ENCODE measurements around the gene MYRF. TPM values are rescaled to one million over a fixed set of nuclear protein-coding genes. Genes with fewer than 3 reads are reported as not detected.

Gene MYRF
- total and polyA plus RNA-seq, 2 of the 13 experiments (the other 11 are each of a cell fraction or from before 2014, with no cell fraction given): 10.2 to 25.9 TPM

GRCh38 chr11:61814958-61815789 is 62.7 kb downstream of the MYRF start (continued):
- TF ChIP-seq ZNF609 (CRISPR knock-in tag; IDR thresholded peaks at IDR 0.05; ENCODE audit: borderline replicate concordance) (no peak), IRF1 (CRISPR knock-in tag; IDR thresholded peaks at IDR 0.05; ENCODE audit: low read depth) (0 out of 2 replicates have a peak, but pooled peaks have one; percentile 72), JUNB (CRISPR knock-in tag; IDR thresholded peaks at IDR 0.05; ENCODE audit: borderline replicate concordance) (no peak), ZNF776 (CRISPR knock-in tag; IDR thresholded peaks at IDR 0.05) (peak; percentile 74; the same call in 1 of the 2 replicates), ZNF260 (CRISPR knock-in tag; IDR thresholded peaks at IDR 0.05; ENCODE audit: borderline replicate concordance, low read depth) (no peak), KAT2B (IDR thresholded peaks at IDR 0.05; ENCODE audit: borderline replicate concordance, low read depth, low read length) (no peak), KMT2B (CRISPR knock-in tag; IDR thresholded peaks at IDR 0.05) (no peak), EP300 (IDR thresholded peaks at IDR 0.05; ENCODE audit: low read depth in 2 of 2, low read length in 2 of 2) (no peak), EP300 (CRISPR knock-in tag; IDR thresholded peaks at IDR 0.05; ENCODE audit: borderline replicate concordance) (no peak; the same call in 1 of the 2 replicates), CEBPG (CRISPR knock-in tag; IDR thresholded peaks at IDR 0.05) (peak; percentile 70), STAT5B (CRISPR knock-in tag; IDR thresholded peaks at IDR 0.05) (no peak; the same call in 1 of the 2 replicates), TFDP2 (CRISPR knock-in tag; IDR thresholded peaks at IDR 0.05) (peak; percentile 85), ZBTB37 (CRISPR knock-in tag; IDR thresholded peaks at IDR 0.05) (no peak; the same call in 1 of the 2 replicates), SMARCE1 (IDR thresholded peaks at IDR 0.05; ENCODE audit: borderline replicate concordance) (no peak), ATF5 (CRISPR knock-in tag; IDR thresholded peaks at IDR 0.05; ENCODE audit: low read depth) (no peak), MXD4 (CRISPR knock-in tag; IDR thresholded peaks at IDR 0.05) (0 out of 2 replicates have a peak, but pooled peaks have one; percentile 10), ZNF253 (CRISPR knock-in tag; IDR thresholded peaks at IDR 0.05; ENCODE audit: borderline replicate concordance) (0 out of 2 replicates have a peak, but pooled peaks have one; percentile 54), CEBPB (IDR thresholded peaks at IDR 0.05; ENCODE audit: borderline replicate concordance, low read depth, low read length) (peak; percentile 83)

Measured in HepG2 (cell line).